ENCODE data around the gene MBLAC1. TPM values are rescaled to one million over a fixed set of nuclear protein-coding genes. Genes with fewer than 3 reads are reported as not detected.

Gene MBLAC1
- total and polyA plus RNA-seq, 4 donors, result 1.4 to 2.3 (median 1.8) TPM

- Histone ChIP-seq H3K27me3 (ENCODE audit: control insufficient read depth in 1 of 2, insufficient read depth in 2 of 2, low read length in 1 of 2) (no peaks in the 10 kb centered on the region), H3K9me3 (ENCODE audit: control insufficient read depth, low read length) (no peaks in the 10 kb centered on the region), H3K4me3 (ENCODE audit: low read length in 2 of 2) (no peak overlapping the region), H3K36me3 (ENCODE audit: control insufficient read depth in 1 of 2, insufficient read depth in 2 of 2, low read length in 1 of 2) (peaks cover 0 to 5% of the 10 kb centered on the region in 2 donors), H3K27ac (ENCODE audit: low read depth in 1 of 2, low read length in 2 of 2) (no peak overlapping the region), H3K4me1 (ENCODE audit: control insufficient read depth in 1 of 2, insufficient read depth in 2 of 2, low read length in 2 of 2) (no peaks in the 10 kb centered on the region)
- intact Hi-C loops (cut with DNase I), result no loop called here
- 78 to 80% methylated on average over 16 to 17 of the region's 17 CpGs for WGBS, 2 donors
- ATAC-seq (ENCODE audit: low FRiP score) (no peak), DNase-seq (no peak)
Measured at GRCh38 chr7:100102950-100103840, 23.6 kb upstream of the MBLAC1 start.

GRCh38 chr7:100105534-100105933 is 21.2 kb upstream of the MBLAC1 start:
- WGBS, 2 donors, result 91 to 94% methylated on average over 4 of the region's 4 CpGs

GRCh38 chr7:100106633-100107032 is 20.1 kb upstream of the MBLAC1 start:
- Histone ChIP-seq H3K4me1 (ENCODE audit: control insufficient read depth in 1 of 2, insufficient read depth in 2 of 2, low read length in 2 of 2) (no peaks in the 10 kb centered on the region), H3K9me3 (ENCODE audit: control insufficient read depth, low read length) (no peaks in the 10 kb centered on the region), H3K27ac (ENCODE audit: low read depth in 1 of 2, low read length in 2 of 2) (no peak overlapping the region), H3K4me3 (ENCODE audit: low read length in 2 of 2) (no peak overlapping the region), H3K36me3 (ENCODE audit: control insufficient read depth in 1 of 2, insufficient read depth in 2 of 2, low read length in 1 of 2) (peaks cover 0 to 7% of the 10 kb centered on the region in 2 donors), H3K27me3 (ENCODE audit: control insufficient read depth in 1 of 2, insufficient read depth in 2 of 2, low read length in 1 of 2) (no peaks in the 10 kb centered on the region)
- ATAC-seq (ENCODE audit: low FRiP score) (no peak), DNase-seq (no peak)
- intact Hi-C loops (cut with DNase I), result no loop called here
- 72 to 76% methylated on average over 17 of the region's 17 CpGs for WGBS, 2 donors

More at GRCh38 chr7:100105534-100105933, 21.2 kb upstream of the MBLAC1 start:
- intact Hi-C loops (cut with DNase I), result no loop called here
- no peaks in the 10 kb centered on the region for H3K4me1 ChIP-seq (ENCODE audit: control insufficient read depth in 1 of 2, insufficient read depth in 2 of 2, low read length in 2 of 2)
- H3K27me3 ChIP-seq (ENCODE audit: control insufficient read depth in 1 of 2, insufficient read depth in 2 of 2, low read length in 1 of 2), result no peaks in the 10 kb centered on the region
- ATAC-seq (ENCODE audit: low FRiP score) (no peak), DNase-seq (no peak)
- no peak overlapping the region for H3K27ac ChIP-seq (ENCODE audit: low read depth in 1 of 2, low read length in 2 of 2)
- no peak overlapping the region for H3K4me3 ChIP-seq (ENCODE audit: low read length in 2 of 2)
- peaks cover 0 to 7% of the 10 kb centered on the region in 2 donors for H3K36me3 ChIP-seq (ENCODE audit: control insufficient read depth in 1 of 2, insufficient read depth in 2 of 2, low read length in 1 of 2)
- no peaks in the 10 kb centered on the region for H3K9me3 ChIP-seq (ENCODE audit: control insufficient read depth, low read length)

- ATAC-seq (ENCODE audit: low FRiP score) (no peak), DNase-seq (no peak)
- H3K9me3 ChIP-seq (ENCODE audit: control insufficient read depth, low read length), result no peaks in the 10 kb centered on the region
- no peaks in the 10 kb centered on the region for H3K27me3 ChIP-seq (ENCODE audit: control insufficient read depth in 1 of 2, insufficient read depth in 2 of 2, low read length in 1 of 2)
- 80 to 83% methylated on average over 25 of the region's 25 CpGs for whole genome bisulfite sequencing, 2 donors
- intact Hi-C loops (cut with DNase I), result no loop called here
- H3K27ac ChIP-seq (ENCODE audit: low read depth in 1 of 2, low read length in 2 of 2), result no peak overlapping the region
- H3K4me3 ChIP-seq (ENCODE audit: low read length in 2 of 2), result no peak overlapping the region
- H3K4me1 ChIP-seq (ENCODE audit: control insufficient read depth in 1 of 2, insufficient read depth in 2 of 2, low read length in 2 of 2), result no peaks in the 10 kb centered on the region
- H3K36me3 ChIP-seq (ENCODE audit: control insufficient read depth in 1 of 2, insufficient read depth in 2 of 2, low read length in 1 of 2), result peaks cover 0 to 7% of the 10 kb centered on the region in 2 donors
Measured at GRCh38 chr7:100107125-100107737, 19.5 kb upstream of the MBLAC1 start.

GRCh38 chr7:100107890-100108289 is 18.9 kb upstream of the MBLAC1 start:
- intact Hi-C loops (cut with DNase I), result no loop called here
- Histone ChIP-seq H3K36me3 (ENCODE audit: control insufficient read depth in 1 of 2, insufficient read depth in 2 of 2, low read length in 1 of 2) (peaks cover 0 to 9% of the 10 kb centered on the region in 2 donors), H3K27me3 (ENCODE audit: control insufficient read depth in 1 of 2, insufficient read depth in 2 of 2, low read length in 1 of 2) (no peaks in the 10 kb centered on the region), H3K9me3 (ENCODE audit: control insufficient read depth, low read length) (no peaks in the 10 kb centered on the region), H3K27ac (ENCODE audit: low read depth in 1 of 2, low read length in 2 of 2) (no peak overlapping the region), H3K4me3 (ENCODE audit: low read length in 2 of 2) (no peak overlapping the region), H3K4me1 (ENCODE audit: control insufficient read depth in 1 of 2, insufficient read depth in 2 of 2, low read length in 2 of 2) (no peaks in the 10 kb centered on the region)
- ATAC-seq (ENCODE audit: low FRiP score) (no peak), DNase-seq (no peak)
- 63 to 71% methylated on average over 9 to 11 of the region's 11 CpGs for WGBS, 2 donors

GRCh38 chr7:100109521-100110163 is 17.1 kb upstream of the MBLAC1 start:
- H3K27ac ChIP-seq (ENCODE audit: low read depth in 1 of 2, low read length in 2 of 2), result no peak overlapping the region
- no peaks in the 10 kb centered on the region for H3K27me3 ChIP-seq (ENCODE audit: control insufficient read depth in 1 of 2, insufficient read depth in 2 of 2, low read length in 1 of 2)
- no peaks in the 10 kb centered on the region for H3K9me3 ChIP-seq (ENCODE audit: control insufficient read depth, low read length)
- ATAC-seq (ENCODE audit: low FRiP score), result no peak
- H3K4me3 ChIP-seq (ENCODE audit: low read length in 2 of 2), result no peak overlapping the region
- intact Hi-C loops (cut with DNase I), result no loop called here
- no peaks in the 10 kb centered on the region for H3K4me1 ChIP-seq (ENCODE audit: control insufficient read depth in 1 of 2, insufficient read depth in 2 of 2, low read length in 2 of 2)
- no peak for DNase-seq
- peaks cover 0 to 9% of the 10 kb centered on the region in 2 donors for H3K36me3 ChIP-seq (ENCODE audit: control insufficient read depth in 1 of 2, insufficient read depth in 2 of 2, low read length in 1 of 2)
- 85 to 86% methylated on average over 12 of the region's 12 CpGs for WGBS, 2 donors

GRCh38 chr7:100111156-100111555 is 15.6 kb upstream of the MBLAC1 start:
- peaks cover 0 to 7% of the 10 kb centered on the region in 2 donors for H3K36me3 ChIP-seq (ENCODE audit: control insufficient read depth in 1 of 2, insufficient read depth in 2 of 2, low read length in 1 of 2)
- no peaks in the 10 kb centered on the region for H3K9me3 ChIP-seq (ENCODE audit: control insufficient read depth, low read length)
- WGBS, 2 donors, result 93% methylated on average over 7 of the region's 7 CpGs
- H3K4me1 ChIP-seq (ENCODE audit: control insufficient read depth in 1 of 2, insufficient read depth in 2 of 2, low read length in 2 of 2), result no peaks in the 10 kb centered on the region
- DNase-seq (no peak), ATAC-seq (ENCODE audit: low FRiP score) (no peak)
- intact Hi-C loops (cut with DNase I), result no loop called here
- no peaks in the 10 kb centered on the region for H3K27me3 ChIP-seq (ENCODE audit: control insufficient read depth in 1 of 2, insufficient read depth in 2 of 2, low read length in 1 of 2)
- H3K4me3 ChIP-seq (ENCODE audit: low read length in 2 of 2), result no peak overlapping the region
- no peak overlapping the region for H3K27ac ChIP-seq (ENCODE audit: low read depth in 1 of 2, low read length in 2 of 2)

- intact Hi-C loops (cut with DNase I), result no loop called here
- H3K27ac ChIP-seq (ENCODE audit: low read depth in 1 of 2, low read length in 2 of 2), result no peak overlapping the region
- H3K36me3 ChIP-seq (ENCODE audit: control insufficient read depth in 1 of 2, insufficient read depth in 2 of 2, low read length in 1 of 2), result peaks cover 0 to 3% of the 10 kb centered on the region in 2 donors
- H3K4me3 ChIP-seq (ENCODE audit: low read length in 2 of 2), result no peak overlapping the region
- no peak for ATAC-seq (ENCODE audit: low FRiP score)
- WGBS, 2 donors, result 84 to 90% methylated on average over 13 of the region's 13 CpGs
- H3K4me1 ChIP-seq (ENCODE audit: control insufficient read depth in 1 of 2, insufficient read depth in 2 of 2, low read length in 2 of 2), result no peaks in the 10 kb centered on the region
- no peak for DNase-seq
- H3K9me3 ChIP-seq (ENCODE audit: control insufficient read depth, low read length), result no peaks in the 10 kb centered on the region
- H3K27me3 ChIP-seq (ENCODE audit: control insufficient read depth in 1 of 2, insufficient read depth in 2 of 2, low read length in 1 of 2), result no peaks in the 10 kb centered on the region
Measured at GRCh38 chr7:100111914-100112313, 14.9 kb upstream of the MBLAC1 start.

All from aorta (tissue), 5 donors.